T47D (cell line): ENCODE results near the gene STK40.

ENCODE experiments used
- DNase-seq, 2 experiments: peaks; one replicate each; pipeline versions ENCODE4 v3.0.0 to v3.0.0-alpha.2; 2011 to 2012; ENCODE audit warnings: low read depth in 1 of 2, low spot score in 1 of 2
- JUND ChIP-seq: IDR thresholded peaks from 2 replicates; pipeline ENCODE4 v1.6.1; 2012; ENCODE audit warnings: low read depth
- in situ Hi-C: cut with HindIII; loops from 2 replicates; pipeline ENCODE4 v1.10.0; 2016; ENCODE audit warnings: low sequenced_read_pairs, low pct_unique_long_range_greater_than_20kb

Gene STK40

GRCh38 chr1:36358514-36359084, 27.1 kb downstream of the STK40 start:
- in situ Hi-C loops = no loop called here
- TF ChIP-seq JUND = no peak
- DNase-seq = no peak

GRCh38 chr1:36355811-36356210, 29.9 kb downstream of the STK40 start:
- in situ Hi-C loops = no loop called here
- no peak for DNase-seq
- no peak for TF ChIP-seq JUND

- DNase-seq = no peak
- in situ Hi-C loops = no loop called here
- TF ChIP-seq JUND = no peak
Measured at GRCh38 chr1:36354486-36354885, 31.2 kb downstream of the STK40 start.

GRCh38 chr1:36352910-36353878, 32.5 kb downstream of the STK40 start:
- no peak for TF ChIP-seq JUND
- in situ Hi-C loops = no loop called here
- DNase-seq = no peak

GRCh38 chr1:36352125-36352909, 33.4 kb downstream of the STK40 start:
- TF ChIP-seq JUND = no peak
- DNase-seq = no peak
- in situ Hi-C loops = no loop called here

GRCh38 chr1:36351227-36351977, 34.3 kb downstream of the STK40 start:
- in situ Hi-C loops = no loop called here
- TF ChIP-seq JUND = no peak
- DNase-seq = no peak

- DNase-seq = no peak
- in situ Hi-C loops = no loop called here
- no peak for TF ChIP-seq JUND
Measured at GRCh38 chr1:36350659-36351226, 35.0 kb downstream of the STK40 start.

- no peak for TF ChIP-seq JUND
- no peak for DNase-seq
- in situ Hi-C loops = no loop called here
Measured at GRCh38 chr1:36349839-36350238, 35.9 kb downstream of the STK40 start.

GRCh38 chr1:36349241-36349671, 36.5 kb downstream of the STK40 start:
- DNase-seq = no peak
- TF ChIP-seq JUND = no peak
- in situ Hi-C loops = no loop called here

GRCh38 chr1:36346741-36347370, 38.9 kb downstream of the STK40 start:
- no peak for DNase-seq
- in situ Hi-C loops = no loop called here

GRCh38 chr1:36345353-36345752, 40.4 kb downstream of the STK40 start:
- no peak for TF ChIP-seq JUND
- no peak for DNase-seq
- in situ Hi-C loops = no loop called here

More at GRCh38 chr1:36346741-36347370, 38.9 kb downstream of the STK40 start:
- TF ChIP-seq JUND = no peak
